HG03575 (cell line): ENCODE results near the gene GLIS1.

Source experiments
- ATAC-seq: cut with Tn5 transposase; IDR thresholded peaks from one replicate; pipeline ENCODE4 v1.9.1; 2021; ENCODE audit not compliant: unreplicated experiment, insufficient number of reproducible peaks, low FRiP score; ENCODE audit errors: extremely low read depth

GLIS1 gene

GRCh38 chr1:53629101-53629691 is 109.8 kb downstream of the GLIS1 start:
- ATAC-seq: no peak

- ATAC-seq: no peak
Observed at GRCh38 chr1:53628286-53628955, 110.5 kb downstream of the GLIS1 start.

GRCh38 chr1:53627666-53628065 is 111.3 kb downstream of the GLIS1 start:
- no peak for ATAC-seq

- no peak for ATAC-seq
Observed at GRCh38 chr1:53627031-53627430, 111.9 kb downstream of the GLIS1 start.

GRCh38 chr1:53626616-53627015 is 112.3 kb downstream of the GLIS1 start:
- no peak for ATAC-seq

- no peak for ATAC-seq
Observed at GRCh38 chr1:53625766-53626520, 113.0 kb downstream of the GLIS1 start.

- ATAC-seq: no peak
Observed at GRCh38 chr1:53625049-53625448, 113.9 kb downstream of the GLIS1 start.

- ATAC-seq: no peak
Observed at GRCh38 chr1:53622531-53622930, 116.4 kb downstream of the GLIS1 start.

- no peak for ATAC-seq
Observed at GRCh38 chr1:53621144-53621543, 117.8 kb downstream of the GLIS1 start.

- ATAC-seq: no peak
Observed at GRCh38 chr1:53620061-53620855, 118.7 kb downstream of the GLIS1 start.

GRCh38 chr1:53619367-53620060 is 119.5 kb downstream of the GLIS1 start:
- ATAC-seq: no peak

- no peak for ATAC-seq
Observed at GRCh38 chr1:53618500-53619366, 120.2 kb downstream of the GLIS1 start.

GRCh38 chr1:53617851-53618499 is 121.0 kb downstream of the GLIS1 start:
- no peak for ATAC-seq

- no peak for ATAC-seq
Observed at GRCh38 chr1:53617382-53617781, 121.6 kb downstream of the GLIS1 start.

GRCh38 chr1:53616927-53617326 is 122.0 kb downstream of the GLIS1 start:
- no peak for ATAC-seq

- no peak for ATAC-seq
Observed at GRCh38 chr1:53616511-53616910, 122.5 kb downstream of the GLIS1 start.

- ATAC-seq: no peak
Observed at GRCh38 chr1:53615101-53615500, 123.9 kb downstream of the GLIS1 start.
